SK-N-SH (cell line): ENCODE measurements around the gene ALG6. TPM values are rescaled to one million over a fixed set of nuclear protein-coding genes. Genes with fewer than 3 reads are reported as not detected.

ENCODE experiments used
- CTCF ChIA-PET: fragments of 300-600, 350-600 bp; formaldehyde crosslinking; extraction: SDS; loops from one replicate; lab custom pipeline; 2021; lab: Yijun Ruan, JAX
- POLR2A ChIA-PET: fragments of 350-600 bp; sonication (Branson Sonifier 250); formaldehyde crosslinking; extraction: SDS; loops from one replicate; lab custom pipeline; 2020; ENCODE audit warnings: antibody characterized with exemption, inconsistent platforms; lab: Yijun Ruan, JAX
- DNase-seq: peaks from one replicate; pipeline ENCODE4 v3.0.0; 2012
- H2AFZ ChIP-seq: fragments of 200-600 bp; sonication (generic); 2 replicates; pipeline ENCODE4 v1.8.1; 2016; ENCODE audit warnings: antibody characterized with exemption, mild to moderate bottlenecking, low read depth
- H3F3A ChIP-seq: fragments of 200-600 bp; sonication (generic); replicated peaks from 2 replicates; pipeline ENCODE3; 2016; ENCODE audit warnings: antibody characterized with exemption, mild to moderate bottlenecking; ENCODE audit not compliant: insufficient read depth
- H3K27ac ChIP-seq, 2 experiments: fragments of 200-500 bp in 1 of 2; fragments of 200-600 bp in 1 of 2; sonication (Bioruptor generic) in 1 of 2; sonication (generic), shearing (Covaris generic) in 1 of 2; 2 replicates each; pipeline versions ENCODE4 v1.5.1 to v1.6.1; 2014 to 2016; ENCODE audit warnings: low read depth in 2 of 2, inconsistent platforms in 1 of 2, low read length in 1 of 2, mild to moderate bottlenecking in 1 of 2, mixed read lengths in 1 of 2
- H3K27me3 ChIP-seq: fragments of 200-600 bp; sonication (generic), shearing (Covaris generic); 2 replicates; pipeline ENCODE4 v1.6.1; 2016; ENCODE audit warnings: mixed run types; ENCODE audit not compliant: insufficient read depth
- H3K36me3 ChIP-seq, 2 experiments: fragments of 200-500 bp in 1 of 2; fragments of 200-600 bp in 1 of 2; sonication (Bioruptor generic) in 1 of 2; sonication (generic) in 1 of 2; replicated peaks in 1 of 2; 2 replicates each; pipeline versions ENCODE3 to v1.5.1; 2014 to 2016; ENCODE audit warnings: low read length in 1 of 2, mild to moderate bottlenecking in 1 of 2; ENCODE audit not compliant: insufficient read depth in 2 of 2, control insufficient read depth in 1 of 2
- H3K4me1 ChIP-seq, 2 experiments: fragments of 200-500 bp in 1 of 2; fragments of 200-600 bp in 1 of 2; sonication (Bioruptor generic) in 1 of 2; sonication (generic), shearing (Covaris generic) in 1 of 2; 2 replicates each; pipeline versions ENCODE4 v1.5.1 to v1.6.1; 2014 to 2016; ENCODE audit warnings: low read depth in 1 of 2, low read length in 1 of 2, mixed run types in 1 of 2; ENCODE audit not compliant: insufficient read depth in 2 of 2, control insufficient read depth in 1 of 2
- H3K4me2 ChIP-seq: fragments of 200-600 bp; sonication (generic), shearing (Covaris generic); 2 replicates; pipeline ENCODE4 v1.6.1; 2017; ENCODE audit warnings: mixed run types
- H3K4me3 ChIP-seq, 2 experiments: fragments of 200-500 bp in 1 of 2; fragments of 200-600 bp in 1 of 2; sonication (Bioruptor generic) in 1 of 2; sonication (generic), shearing (Covaris generic) in 1 of 2; 2 replicates each; pipeline versions ENCODE4 v1.5.1 to v1.8.1; 2014 to 2016; ENCODE audit warnings: low read depth in 2 of 2, inconsistent platforms in 1 of 2, low read length in 1 of 2, mild to moderate bottlenecking in 1 of 2, mixed read lengths in 1 of 2, moderate library complexity in 1 of 2
- H3K79me2 ChIP-seq: fragments of 200-600 bp; sonication (generic); 2 replicates; pipeline ENCODE4 v1.8.1; 2017; ENCODE audit warnings: mild to moderate bottlenecking; ENCODE audit not compliant: insufficient read depth
- H3K9ac ChIP-seq: fragments of 200-600 bp; sonication (generic); 2 replicates; pipeline ENCODE4 v1.6.1; 2017; ENCODE audit warnings: mixed run types
- H3K9me2 ChIP-seq: fragments of 200-600 bp; sonication (generic); 2 replicates; pipeline ENCODE4 v1.6.1; 2017; ENCODE audit warnings: mixed run types
- H3K9me3 ChIP-seq: fragments of 200-600 bp; sonication (generic); 2 replicates; pipeline ENCODE4 v1.6.1; 2017; ENCODE audit warnings: mixed run types, mild to moderate bottlenecking, moderate library complexity
- H4K20me1 ChIP-seq: fragments of 200-600 bp; sonication (generic); 2 replicates; pipeline ENCODE4 v1.6.1; 2017; ENCODE audit warnings: mild to moderate bottlenecking, mixed run types; ENCODE audit not compliant: insufficient read depth
- CHD2 ChIP-seq: fragments of 150-350 bp; IDR thresholded peaks from 2 replicates; pipeline ENCODE4 v1.6.1; 2018; ENCODE audit warnings: low read length; ENCODE audit not compliant: partially characterized antibody
- ELF1 ChIP-seq: IDR thresholded peaks from 2 replicates; pipeline ENCODE4 v1.4.0; 2012
- EZH2phosphoT487 ChIP-seq: fragments of 200-600 bp; sonication (generic); IDR thresholded peaks from 2 replicates; pipeline ENCODE4 v1.6.1; 2017; ENCODE audit warnings: low read depth, mixed run types, mild to moderate bottlenecking, antibody characterized with exemption, moderate library complexity, borderline replicate concordance
- FOXJ3 ChIP-seq: sonication (generic); formaldehyde crosslinking; IDR thresholded peaks from 2 replicates; pipeline ENCODE4 v1.5.1; 2020; ENCODE audit warnings: mild to moderate bottlenecking, missing genetic modification reagents
- JUND ChIP-seq: IDR thresholded peaks from 2 replicates; pipeline ENCODE4 v1.4.0; 2012
- MAX ChIP-seq: IDR thresholded peaks from 2 replicates; pipeline ENCODE4 v1.4.0; 2012; ENCODE audit warnings: low read depth
- MEF2A ChIP-seq: IDR thresholded peaks from 2 replicates; pipeline ENCODE4 v1.4.0; 2012; ENCODE audit warnings: low read depth, borderline replicate concordance
- MXI1 ChIP-seq: IDR thresholded peaks from 2 replicates; pipeline ENCODE4 v1.6.1; 2012; ENCODE audit warnings: mild to moderate bottlenecking, low read depth, low read length, improper control_type of control experiment
- NFIC ChIP-seq: IDR thresholded peaks from 2 replicates; pipeline ENCODE4 v1.4.0; 2012; ENCODE audit warnings: borderline replicate concordance
- PBX3 ChIP-seq: IDR thresholded peaks from 2 replicates; pipeline ENCODE4; 2012
- POLR2AphosphoS5 ChIP-seq: IDR thresholded peaks from 2 replicates; pipeline ENCODE4 v1.6.1; 2012; ENCODE audit warnings: low read depth, low read length
- RFX5 ChIP-seq: IDR thresholded peaks from 2 replicates; pipeline ENCODE4 v1.6.1; 2012; ENCODE audit warnings: mild to moderate bottlenecking, improper control_type of control experiment, low read length
- SIN3A ChIP-seq: IDR thresholded peaks from 2 replicates; pipeline ENCODE4 v1.6.1; 2012; ENCODE audit warnings: low read depth, mild to moderate bottlenecking, low read length, moderate library complexity, borderline replicate concordance
- SMC3 ChIP-seq: IDR thresholded peaks from 2 replicates; pipeline ENCODE4 v1.6.1; 2012; ENCODE audit warnings: low read depth, low read length, improper control_type of control experiment
- TAF1 ChIP-seq: IDR thresholded peaks from 2 replicates; pipeline ENCODE4 v1.6.1; 2012; ENCODE audit warnings: low read depth, mild to moderate bottlenecking, low read length, moderate library complexity, borderline replicate concordance
- TEAD4 ChIP-seq: IDR thresholded peaks from 2 replicates; pipeline ENCODE4 v1.4.0; 2012; ENCODE audit warnings: mild to moderate bottlenecking, borderline replicate concordance; ENCODE audit not compliant: insufficient read depth
- USF1 ChIP-seq: IDR thresholded peaks from 2 replicates; pipeline ENCODE4 v1.4.0; 2012; ENCODE audit warnings: low read depth, borderline replicate concordance
- YY1 ChIP-seq: IDR thresholded peaks from 2 replicates; pipeline ENCODE4 v1.4.0; 2012; ENCODE audit warnings: low read depth, mild to moderate bottlenecking
- ZBTB33 ChIP-seq: IDR thresholded peaks from 2 replicates; pipeline ENCODE4 v1.4.0; 2012; ENCODE audit warnings: low read depth, borderline replicate concordance
- WGBS: methylation state at CpG from one replicate; pipeline ENCODE4 v1.1.6; 2017; ENCODE audit warnings: low lambda C conversion rate; 5-methylcytosine and 5-hydroxymethylcytosine counted together
- polyA plus RNA-seq, 3 experiments: library from polyadenylated mRNA; depleted of rRNA; stranded (reverse); fragments of >200 nt; gene quantifications; 2 replicates each; pipeline ENCODE4 v1.2.3, GENCODE V29; 2012

The ALG6 gene
- polyA plus RNA-seq, 1 of the 3 experiments (the other 2 are of a cell fraction), result 3.8 TPM

DNA sequence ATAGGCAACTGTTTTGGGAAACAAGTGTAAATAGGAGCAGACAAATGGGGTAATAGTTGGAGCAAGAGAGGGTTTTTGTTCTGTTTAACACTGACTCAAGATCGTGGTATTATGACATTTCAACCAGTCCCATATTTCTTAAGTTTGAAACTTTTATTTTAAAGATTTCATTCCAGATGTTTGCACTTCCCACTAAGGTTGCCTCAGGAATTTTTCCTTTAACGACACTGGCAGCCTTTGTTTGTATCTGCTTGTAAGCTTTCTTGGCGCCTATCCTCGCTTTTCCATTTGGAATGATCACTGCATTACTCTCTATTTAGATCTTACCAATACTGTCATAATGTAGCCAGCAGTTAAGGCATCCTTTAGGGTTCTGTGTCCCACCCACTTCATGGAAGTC is 67.7 kb downstream of the ALG6 start:
- no peak for DNase-seq
- Histone ChIP-seq H3K4me3 (no peak overlapping the region), H3K27ac (no peak overlapping the region), H3K9ac (no peak overlapping the region)
- TF ChIP-seq ELF1 (no peak), SMC3 (no peak), TEAD4 (no peak), TAF1 (no peak), POLR2AphosphoS5 (no peak), MEF2A (no peak), MAX (no peak), CHD2 (no peak), SIN3A (no peak), PBX3 (no peak), ZBTB33 (no peak), USF1 (no peak)
- TF ChIP-seq, all 33 proteins: peak for 0
- no peaks in the 10 kb centered on the region for H3K9me2 ChIP-seq
- no peak overlapping the region for H3K4me2 ChIP-seq
- CTCF ChIA-PET, result interaction anchor here (1.0 to 4.3 kb wide), 2 partner anchors 71 to 108 kb away, joined by 3 to 31 read pairs; no protein-coding TSS in a partner anchor
- POLR2A ChIA-PET, result no interaction called here
- no peaks in the 10 kb centered on the region for H3K4me1 ChIP-seq
- no peaks in the 10 kb centered on the region for H3K27me3 ChIP-seq
- H3K79me2 ChIP-seq, result no peaks in the 10 kb centered on the region
- 0 out of 2 replicates have a peak, but pooled peaks cover 3% of the 10 kb centered on the region for H3K9me3 ChIP-seq
- H3K36me3 ChIP-seq, result peaks cover 4 to 20% of the 10 kb centered on the region in 2 experiments
- H2AFZ ChIP-seq, result no peak overlapping the region
- 85% methylated on average over 4 of the region's 4 CpGs for WGBS
- H3F3A ChIP-seq, result no peaks in the 10 kb centered on the region
- H4K20me1 ChIP-seq, result no peaks in the 10 kb centered on the region

DNA sequence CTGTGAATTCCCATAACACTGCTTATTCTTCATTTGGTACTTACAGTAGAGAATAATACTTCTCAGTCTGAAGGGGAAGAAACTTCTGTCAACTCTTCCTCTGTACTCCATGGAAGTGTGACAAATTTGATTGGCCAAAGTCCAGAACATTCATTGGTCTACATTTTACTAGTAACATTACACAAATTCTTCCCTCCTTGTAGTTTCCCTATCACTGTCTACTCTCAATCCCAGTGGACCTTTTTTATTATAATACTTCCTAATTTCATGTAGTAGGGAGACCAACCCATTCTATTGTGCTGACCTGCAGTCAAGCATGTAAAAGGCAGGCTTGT is 74.7 kb downstream of the ALG6 start:
- H3K9me3 ChIP-seq, result no peaks in the 10 kb centered on the region
- TF ChIP-seq TAF1, result no peak
- TF ChIP-seq FOXJ3 (CRISPR knock-in tag), result no peak
- TF ChIP-seq MXI1, result no peak
- no peak for TF ChIP-seq JUND
- TF ChIP-seq SMC3, result no peak
- TF ChIP-seq PBX3, result no peak
- TF ChIP-seq YY1, result no peak
- TF ChIP-seq POLR2AphosphoS5, result no peak
- TF ChIP-seq ZBTB33, result no peak
- TF ChIP-seq EZH2phosphoT487, result no peak
- no peak for TF ChIP-seq TEAD4
- no peak for TF ChIP-seq MAX
- TF ChIP-seq RFX5, result no peak
- no peak for TF ChIP-seq NFIC
- TF ChIP-seq MEF2A, result no peak

More for the DNA sequence above, 74.7 kb downstream of the ALG6 start:
- ChIA-PET POLR2A (no interaction called here), CTCF (interaction anchor here (0.6 to 3.8 kb wide), 13 partner anchors 8 to 601 kb away, joined by 3 to 50 read pairs (median 3); partner anchors contain the start of genes EFCAB7 and ITGB3BP)
- Histone ChIP-seq H3K79me2 (no peaks in the 10 kb centered on the region), H4K20me1 (no peaks in the 10 kb centered on the region), H3K27me3 (no peaks in the 10 kb centered on the region), H3K4me3 (no peak overlapping the region), H3K4me1 (no peaks in the 10 kb centered on the region), H3K27ac (no peak overlapping the region), H3K9me2 (no peaks in the 10 kb centered on the region), H2AFZ (no peak overlapping the region), H3K9ac (no peak overlapping the region), H3F3A (no peaks in the 10 kb centered on the region), H3K4me2 (no peak overlapping the region), H3K36me3 (peaks cover 0 to 3% of the 10 kb centered on the region in 2 experiments)
- no peak for DNase-seq
